Measurements from ENCODE around the gene HSPA5. TPM values are rescaled to one million over a fixed set of nuclear protein-coding genes. Genes with fewer than 3 reads are reported as not detected.
A peak's percentile ranks its signal among the peaks of the same experiment; 100 is the strongest.
"Not testable (repeated sequence)": the region's sequence is repeated elsewhere in the genome, so short reads cannot be mapped to it uniquely, and the experiment has no call there.

HSPA5 gene
- total RNA-seq, 1 donor from 2014 or later, result 620 TPM

- H3K4me2 ChIP-seq (ENCODE audit: low read length), result peak overlapping the region; percentile 38
Measured at GRCh38 chr9:125233678-125234077, 7.5 kb downstream of the HSPA5 start.

GRCh38 chr9:125227761-125228160 lies 13.4 kb downstream of the HSPA5 start:
- no peaks in the 10 kb centered on the region for H3K9me3 Mint-ChIP-seq (ENCODE audit: unreplicated experiment)
- Histone ChIP-seq H2AFZ (ENCODE audit: low read depth, low read length) (no peak overlapping the region), H3K4me1 (ENCODE audit: insufficient read depth, low read length) (no peaks in the 10 kb centered on the region), H3K4me2 (ENCODE audit: low read length) (no peak overlapping the region), H4K20me1 (ENCODE audit: insufficient read depth, low read length) (no peaks in the 10 kb centered on the region), H3K9me3 (ENCODE audit: insufficient read depth, low read depth, low read length) (no peaks in the 10 kb centered on the region), H3K27ac (ENCODE audit: low read depth, low read length) (no peak overlapping the region), H3K36me3 (ENCODE audit: insufficient read depth, low read length) (peaks cover 18% of the 10 kb centered on the region), H3K4me3 (ENCODE audit: insufficient read depth, low read depth, low read length) (no peak overlapping the region), H3K9ac (ENCODE audit: low read length) (no peak overlapping the region), H3K27me3 (ENCODE audit: insufficient read depth, low read length) (no peaks in the 10 kb centered on the region), H3K79me2 (ENCODE audit: insufficient read depth, low read length) (no peaks in the 10 kb centered on the region)
- no peak overlapping the region for H3K4me3 Mint-ChIP-seq (ENCODE audit: unreplicated experiment)
- DNase-seq (ENCODE audit: low read depth), result no peak
- no peak for FAIRE-seq
- no peaks in the 10 kb centered on the region for H3K4me1 Mint-ChIP-seq (ENCODE audit: low read depth, unreplicated experiment)
- H3K27ac Mint-ChIP-seq (ENCODE audit: unreplicated experiment), result no peak overlapping the region
- TF ChIP-seq CTCF (IDR thresholded peaks at IDR 0.05; ENCODE audit: insufficient read depth, low read depth, low read length), result no peak
- H3K36me3 Mint-ChIP-seq (ENCODE audit: low read depth, unreplicated experiment), result peaks cover 17% of the 10 kb centered on the region
- H3K27me3 Mint-ChIP-seq (ENCODE audit: low read depth, unreplicated experiment), result no peaks in the 10 kb centered on the region

More at GRCh38 chr9:125233678-125234077, 7.5 kb downstream of the HSPA5 start:
- Mint-ChIP-seq H3K9me3 (ENCODE audit: unreplicated experiment) (no peaks in the 10 kb centered on the region), H3K36me3 (ENCODE audit: low read depth, unreplicated experiment) (peaks cover 34% of the 10 kb centered on the region), H3K27me3 (ENCODE audit: low read depth, unreplicated experiment) (no peaks in the 10 kb centered on the region), H3K4me3 (ENCODE audit: unreplicated experiment) (peak overlapping the region; percentile 31), H3K27ac (ENCODE audit: unreplicated experiment) (peak overlapping the region; percentile 59), H3K4me1 (ENCODE audit: low read depth, unreplicated experiment) (peaks cover 30% of the 10 kb centered on the region)
- Histone ChIP-seq H3K27ac (ENCODE audit: low read depth, low read length) (peak overlapping the region; percentile 85), H3K79me2 (ENCODE audit: insufficient read depth, low read length) (peaks cover 40% of the 10 kb centered on the region), H3K4me3 (ENCODE audit: insufficient read depth, low read depth, low read length) (no peak overlapping the region), H3K36me3 (ENCODE audit: insufficient read depth, low read length) (peaks cover 46% of the 10 kb centered on the region), H3K4me1 (ENCODE audit: insufficient read depth, low read length) (peaks cover 25% of the 10 kb centered on the region), H3K9me3 (ENCODE audit: insufficient read depth, low read depth, low read length) (no peaks in the 10 kb centered on the region), H4K20me1 (ENCODE audit: insufficient read depth, low read length) (peaks cover 47% of the 10 kb centered on the region), H3K27me3 (ENCODE audit: insufficient read depth, low read length) (no peaks in the 10 kb centered on the region), H2AFZ (ENCODE audit: low read depth, low read length) (no peak overlapping the region), H3K9ac (ENCODE audit: low read length) (peak overlapping the region; percentile 46)
- TF ChIP-seq CTCF (IDR thresholded peaks at IDR 0.05; ENCODE audit: insufficient read depth, low read depth, low read length), result no peak
- no peak for TF ChIP-seq EZH2 (IDR thresholded peaks at IDR 0.05; ENCODE audit: insufficient read depth, low read length)
- DNase-seq (ENCODE audit: low read depth) (peak; percentile 99), FAIRE-seq (peak; percentile 92)

GRCh38 chr9:125224858-125225257 lies 16.3 kb downstream of the HSPA5 start:
- not testable (repeated sequence) for H2AFZ ChIP-seq (ENCODE audit: low read depth, low read length); H3K4me1 ChIP-seq (ENCODE audit: insufficient read depth, low read length); H3K27me3 Mint-ChIP-seq (ENCODE audit: low read depth, unreplicated experiment); FAIRE-seq; H3K79me2 ChIP-seq (ENCODE audit: insufficient read depth, low read length); DNase-seq (ENCODE audit: low read depth); H3K27ac Mint-ChIP-seq (ENCODE audit: unreplicated experiment); H3K4me3 ChIP-seq (ENCODE audit: insufficient read depth, low read depth, low read length); H3K27ac ChIP-seq (ENCODE audit: low read depth, low read length); H3K9ac ChIP-seq (ENCODE audit: low read length); H3K9me3 ChIP-seq (ENCODE audit: insufficient read depth, low read depth, low read length); H4K20me1 ChIP-seq (ENCODE audit: insufficient read depth, low read length); H3K4me1 Mint-ChIP-seq (ENCODE audit: low read depth, unreplicated experiment); H3K27me3 ChIP-seq (ENCODE audit: insufficient read depth, low read length); H3K9me3 Mint-ChIP-seq (ENCODE audit: unreplicated experiment); H3K4me2 ChIP-seq (ENCODE audit: low read length); H3K4me3 Mint-ChIP-seq (ENCODE audit: unreplicated experiment)
- H3K36me3 ChIP-seq (ENCODE audit: insufficient read depth, low read length), result peaks cover 14% of the 10 kb centered on the region
- H3K36me3 Mint-ChIP-seq (ENCODE audit: low read depth, unreplicated experiment), result peaks cover 16% of the 10 kb centered on the region

All from astrocyte (in vitro differentiated cells and primary cell).